ENCODE measurements around the gene FGD4.

Gene FGD4

GRCh38 chr12:32596030-32596429, 196.7 kb downstream of the FGD4 start:
- in situ Hi-C loops (cut with HindIII; ENCODE audit: low sequenced_read_pairs), result no loop called here

- in situ Hi-C loops (cut with HindIII; ENCODE audit: low sequenced_read_pairs), result no loop called here
Measured at GRCh38 chr12:32598688-32599087, 199.3 kb downstream of the FGD4 start.

GRCh38 chr12:32600681-32601080, 201.3 kb downstream of the FGD4 start:
- in situ Hi-C loops (cut with HindIII; ENCODE audit: low sequenced_read_pairs), result no loop called here

- in situ Hi-C loops (cut with HindIII; ENCODE audit: low sequenced_read_pairs), result no loop called here
Measured at GRCh38 chr12:32603071-32603470, 203.7 kb downstream of the FGD4 start.

GRCh38 chr12:32603858-32604257, 204.5 kb downstream of the FGD4 start:
- in situ Hi-C loops (cut with HindIII; ENCODE audit: low sequenced_read_pairs), result no loop called here

GRCh38 chr12:32604565-32604964, 205.2 kb downstream of the FGD4 start:
- in situ Hi-C loops (cut with HindIII; ENCODE audit: low sequenced_read_pairs), result no loop called here

- in situ Hi-C loops (cut with HindIII; ENCODE audit: low sequenced_read_pairs), result no loop called here
Measured at GRCh38 chr12:32605326-32606095, 206.2 kb downstream of the FGD4 start.

GRCh38 chr12:32606443-32606842, 207.1 kb downstream of the FGD4 start:
- in situ Hi-C loops (cut with HindIII; ENCODE audit: low sequenced_read_pairs), result no loop called here

- in situ Hi-C loops (cut with HindIII; ENCODE audit: low sequenced_read_pairs), result no loop called here
Measured at GRCh38 chr12:32609966-32610365, 210.6 kb downstream of the FGD4 start.

- in situ Hi-C loops (cut with HindIII; ENCODE audit: low sequenced_read_pairs), result no loop called here
Measured at GRCh38 chr12:32611986-32612385, 212.6 kb downstream of the FGD4 start.

GRCh38 chr12:32612658-32613614, 213.6 kb downstream of the FGD4 start:
- in situ Hi-C loops (cut with HindIII; ENCODE audit: low sequenced_read_pairs), result no loop called here

- in situ Hi-C loops (cut with HindIII; ENCODE audit: low sequenced_read_pairs), result no loop called here
Measured at GRCh38 chr12:32615441-32615840, 216.1 kb downstream of the FGD4 start.

- in situ Hi-C loops (cut with HindIII; ENCODE audit: low sequenced_read_pairs), result no loop called here
Measured at GRCh38 chr12:32617534-32617933, 218.2 kb downstream of the FGD4 start.

GRCh38 chr12:32618115-32618514, 218.8 kb downstream of the FGD4 start:
- in situ Hi-C loops (cut with HindIII; ENCODE audit: low sequenced_read_pairs), result no loop called here

GRCh38 chr12:32627976-32628375, 228.6 kb downstream of the FGD4 start:
- in situ Hi-C loops (cut with HindIII; ENCODE audit: low sequenced_read_pairs), result no loop called here

- in situ Hi-C loops (cut with HindIII; ENCODE audit: low sequenced_read_pairs), result no loop called here
Measured at GRCh38 chr12:32641287-32641901, 242.0 kb downstream of the FGD4 start.

GRCh38 chr12:32644431-32644830, 245.1 kb downstream of the FGD4 start:
- in situ Hi-C loops (cut with HindIII; ENCODE audit: low sequenced_read_pairs), result no loop called here

- in situ Hi-C loops (cut with HindIII; ENCODE audit: low sequenced_read_pairs), result no loop called here
Measured at GRCh38 chr12:32647275-32647674, 247.9 kb downstream of the FGD4 start.

GRCh38 chr12:32650508-32650907, 251.2 kb downstream of the FGD4 start:
- in situ Hi-C loops (cut with HindIII; ENCODE audit: low sequenced_read_pairs), result no loop called here

GRCh38 chr12:32651151-32651955, 252.0 kb downstream of the FGD4 start:
- in situ Hi-C loops (cut with HindIII; ENCODE audit: low sequenced_read_pairs), result no loop called here

GRCh38 chr12:32651956-32652210, 252.5 kb downstream of the FGD4 start:
- in situ Hi-C loops (cut with HindIII; ENCODE audit: low sequenced_read_pairs), result no loop called here

All from DLD1 (cell line).